ENCODE data around the gene ABTB1.

ABTB1 gene

DNA sequence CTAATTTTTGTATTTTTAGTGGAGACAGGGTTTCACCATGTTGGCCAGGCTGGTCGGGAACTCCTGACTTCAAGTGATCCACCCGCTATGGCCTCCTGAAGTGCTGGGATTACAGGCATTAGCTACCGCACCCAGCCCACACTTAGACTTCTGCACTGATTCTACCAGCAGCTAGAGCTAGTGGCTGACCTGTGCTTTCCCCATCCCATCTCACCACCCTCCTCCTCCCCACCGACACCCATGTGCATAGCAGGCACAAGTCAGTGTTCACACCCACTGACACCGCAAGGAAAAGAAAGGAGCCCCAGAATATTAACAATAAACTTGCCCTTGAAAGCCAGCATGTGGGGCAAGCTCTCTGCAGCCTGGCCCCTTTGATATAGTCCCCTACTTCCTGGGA is 11.2 kb upstream of the ABTB1 start:
- Histone ChIP-seq H3K4me3 (replicated peaks; ENCODE audit: insufficient read depth, low read length) (no peak overlapping the region), H3K27me3 (ENCODE audit: insufficient read depth, poor library complexity, severe bottlenecking) (no peaks in the 10 kb centered on the region), H3K27ac (replicated peaks) (no peak overlapping the region)
- TF ChIP-seq SPI1 (IDR thresholded peaks at IDR 0.05; ENCODE audit: borderline replicate concordance, low read depth) = no peak
- no peak for TF ChIP-seq POLR2AphosphoS5 (IDR thresholded peaks at IDR 0.05; ENCODE audit: low read depth)
- TF ChIP-seq CTCF (IDR thresholded peaks at IDR 0.05; ENCODE audit: insufficient read depth, low read length) = no peak
- TF ChIP-seq, protein P1, sequence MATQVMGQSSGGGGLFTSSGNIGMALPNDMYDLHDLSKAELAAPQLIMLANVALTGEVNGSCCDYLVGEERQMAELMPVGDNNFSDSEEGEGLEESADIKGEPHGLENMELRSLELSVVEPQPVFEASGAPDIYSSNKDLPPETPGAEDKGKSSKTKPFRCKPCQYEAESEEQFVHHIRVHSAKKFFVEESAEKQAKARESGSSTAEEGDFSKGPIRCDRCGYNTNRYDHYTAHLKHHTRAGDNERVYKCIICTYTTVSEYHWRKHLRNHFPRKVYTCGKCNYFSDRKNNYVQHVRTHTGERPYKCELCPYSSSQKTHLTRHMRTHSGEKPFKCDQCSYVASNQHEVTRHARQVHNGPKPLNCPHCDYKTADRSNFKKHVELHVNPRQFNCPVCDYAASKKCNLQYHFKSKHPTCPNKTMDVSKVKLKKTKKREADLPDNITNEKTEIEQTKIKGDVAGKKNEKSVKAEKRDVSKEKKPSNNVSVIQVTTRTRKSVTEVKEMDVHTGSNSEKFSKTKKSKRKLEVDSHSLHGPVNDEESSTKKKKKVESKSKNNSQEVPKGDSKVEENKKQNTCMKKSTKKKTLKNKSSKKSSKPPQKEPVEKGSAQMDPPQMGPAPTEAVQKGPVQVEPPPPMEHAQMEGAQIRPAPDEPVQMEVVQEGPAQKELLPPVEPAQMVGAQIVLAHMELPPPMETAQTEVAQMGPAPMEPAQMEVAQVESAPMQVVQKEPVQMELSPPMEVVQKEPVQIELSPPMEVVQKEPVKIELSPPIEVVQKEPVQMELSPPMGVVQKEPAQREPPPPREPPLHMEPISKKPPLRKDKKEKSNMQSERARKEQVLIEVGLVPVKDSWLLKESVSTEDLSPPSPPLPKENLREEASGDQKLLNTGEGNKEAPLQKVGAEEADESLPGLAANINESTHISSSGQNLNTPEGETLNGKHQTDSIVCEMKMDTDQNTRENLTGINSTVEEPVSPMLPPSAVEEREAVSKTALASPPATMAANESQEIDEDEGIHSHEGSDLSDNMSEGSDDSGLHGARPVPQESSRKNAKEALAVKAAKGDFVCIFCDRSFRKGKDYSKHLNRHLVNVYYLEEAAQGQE (IDR thresholded peaks at IDR 0.05; ENCODE audit: insufficient replicate concordance, low read depth) = no peak
- TF ChIP-seq GABPA (IDR thresholded peaks at IDR 0.05; ENCODE audit: low read depth) = no peak
- DNase-seq (ENCODE audit: low read depth in 1 of 2, low spot score in 1 of 2) = no peak

DNA sequence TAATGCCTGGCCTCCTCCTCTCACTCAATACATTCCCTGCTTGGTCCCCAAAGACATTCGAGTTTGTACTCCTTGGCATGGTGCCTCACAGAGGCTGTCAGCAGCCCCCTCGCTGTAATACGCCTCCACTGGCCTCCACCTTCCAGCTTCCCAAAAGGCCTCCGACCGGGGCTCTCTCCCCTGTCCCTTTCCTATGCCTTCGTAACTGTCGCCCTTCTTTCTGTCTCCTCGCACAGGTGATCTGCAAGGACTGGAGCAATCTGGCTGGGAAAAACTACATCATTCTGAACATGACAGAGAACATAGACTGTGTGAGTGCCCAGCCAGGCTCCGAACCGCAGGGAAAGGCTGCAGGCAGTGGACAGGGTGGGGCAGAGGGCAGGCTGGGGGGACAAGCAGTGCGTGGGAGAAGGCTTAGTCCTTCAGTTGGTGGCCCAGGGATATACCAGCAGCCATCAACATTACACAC is 10.7 kb upstream of the ABTB1 start:
- DNase-seq (ENCODE audit: low read depth in 1 of 2, low spot score in 1 of 2) = no peak
- Histone ChIP-seq H3K4me3 (replicated peaks; ENCODE audit: insufficient read depth, low read length) (no peak overlapping the region), H3K27me3 (ENCODE audit: insufficient read depth, poor library complexity, severe bottlenecking) (no peaks in the 10 kb centered on the region), H3K27ac (replicated peaks) (no peak overlapping the region)
- TF ChIP-seq POLR2AphosphoS5 (IDR thresholded peaks at IDR 0.05; ENCODE audit: low read depth) = no peak
- TF ChIP-seq CTCF (IDR thresholded peaks at IDR 0.05; ENCODE audit: insufficient read depth, low read length) = no peak
- TF ChIP-seq SPI1 (IDR thresholded peaks at IDR 0.05; ENCODE audit: borderline replicate concordance, low read depth) = no peak
- no peak for TF ChIP-seq GABPA (IDR thresholded peaks at IDR 0.05; ENCODE audit: low read depth)
- TF ChIP-seq, protein P1 (IDR thresholded peaks at IDR 0.05; ENCODE audit: insufficient replicate concordance, low read depth) = no peak

GRCh38 chr3:127663151-127663550 is 9.6 kb upstream of the ABTB1 start:
- TF ChIP-seq GABPA (IDR thresholded peaks at IDR 0.05; ENCODE audit: low read depth) (no peak), SPI1 (IDR thresholded peaks at IDR 0.05; ENCODE audit: borderline replicate concordance, low read depth) (no peak)
- Histone ChIP-seq H3K4me3 (replicated peaks; ENCODE audit: insufficient read depth, low read length) (no peak overlapping the region), H3K27ac (replicated peaks) (no peak overlapping the region), H3K27me3 (ENCODE audit: insufficient read depth, poor library complexity, severe bottlenecking) (no peaks in the 10 kb centered on the region)
- DNase-seq (ENCODE audit: low read depth in 1 of 2, low spot score in 1 of 2) = no peak

GRCh38 chr3:127665165-127665564 is 7.6 kb upstream of the ABTB1 start:
- TF ChIP-seq POLR2AphosphoS5 (IDR thresholded peaks at IDR 0.05; ENCODE audit: low read depth) = no peak
- Histone ChIP-seq H3K27ac (replicated peaks) (no peak overlapping the region), H3K4me3 (replicated peaks; ENCODE audit: insufficient read depth, low read length) (no peak overlapping the region), H3K27me3 (ENCODE audit: insufficient read depth, poor library complexity, severe bottlenecking) (no peaks in the 10 kb centered on the region)
- no peak for DNase-seq (ENCODE audit: low read depth in 1 of 2, low spot score in 1 of 2)

GRCh38 chr3:127665586-127665985 is 7.2 kb upstream of the ABTB1 start:
- H3K27ac ChIP-seq (replicated peaks) = no peak overlapping the region
- H3K27me3 ChIP-seq (ENCODE audit: insufficient read depth, poor library complexity, severe bottlenecking) = no peaks in the 10 kb centered on the region
- TF ChIP-seq POLR2AphosphoS5 (IDR thresholded peaks at IDR 0.05; ENCODE audit: low read depth) (no peak), SPI1 (IDR thresholded peaks at IDR 0.05; ENCODE audit: borderline replicate concordance, low read depth) (no peak), GABPA (IDR thresholded peaks at IDR 0.05; ENCODE audit: low read depth) (no peak), CTCF (IDR thresholded peaks at IDR 0.05; ENCODE audit: insufficient read depth, low read length) (no peak)
- TF ChIP-seq, protein P1 (IDR thresholded peaks at IDR 0.05; ENCODE audit: insufficient replicate concordance, low read depth) = no peak
- DNase-seq (ENCODE audit: low read depth in 1 of 2, low spot score in 1 of 2) = no peak
- no peak overlapping the region for H3K4me3 ChIP-seq (replicated peaks; ENCODE audit: insufficient read depth, low read length)
